ENCODE results near the gene TMEM51.

Gene TMEM51

GRCh38 chr1:15218287-15219279 lies 65.0 kb downstream of the TMEM51 start:
- DNase-seq (ENCODE audit: low spot score): no peak

- DNase-seq (ENCODE audit: low spot score): no peak
Measured at GRCh38 chr1:15219280-15220023, 65.9 kb downstream of the TMEM51 start.

- no peak for DNase-seq (ENCODE audit: low spot score)
Measured at GRCh38 chr1:15220024-15220392, 66.5 kb downstream of the TMEM51 start.

- no peak for DNase-seq (ENCODE audit: low spot score)
Measured at GRCh38 chr1:15220825-15221431, 67.4 kb downstream of the TMEM51 start.

- no peak for DNase-seq (ENCODE audit: low spot score)
Measured at GRCh38 chr1:15222653-15223303, 69.2 kb downstream of the TMEM51 start.

- no peak for DNase-seq (ENCODE audit: low spot score)
Measured at GRCh38 chr1:15224259-15224869, 70.8 kb downstream of the TMEM51 start.

GRCh38 chr1:15224974-15225373 lies 71.4 kb downstream of the TMEM51 start:
- no peak for DNase-seq (ENCODE audit: low spot score)

- DNase-seq (ENCODE audit: low spot score): no peak
Measured at GRCh38 chr1:15225461-15225860, 71.9 kb downstream of the TMEM51 start.

GRCh38 chr1:15226388-15227255 lies 73.1 kb downstream of the TMEM51 start:
- DNase-seq (ENCODE audit: low spot score): no peak

GRCh38 chr1:15229707-15230131 lies 76.2 kb downstream of the TMEM51 start:
- DNase-seq (ENCODE audit: low spot score): no peak

GRCh38 chr1:15231714-15232201 lies 78.2 kb downstream of the TMEM51 start:
- DNase-seq (ENCODE audit: low spot score): no peak

- DNase-seq (ENCODE audit: low spot score): no peak
Measured at GRCh38 chr1:15233689-15234088, 80.1 kb downstream of the TMEM51 start.

GRCh38 chr1:15236321-15236721 lies 82.8 kb downstream of the TMEM51 start:
- no peak for DNase-seq (ENCODE audit: low spot score)

- DNase-seq (ENCODE audit: low spot score): no peak
Measured at GRCh38 chr1:15236746-15237145, 83.2 kb downstream of the TMEM51 start.

GRCh38 chr1:15238789-15239188 lies 85.2 kb downstream of the TMEM51 start:
- no peak for DNase-seq (ENCODE audit: low spot score)

- no peak for DNase-seq (ENCODE audit: low spot score)
Measured at GRCh38 chr1:15242766-15243165, 89.2 kb downstream of the TMEM51 start.

GRCh38 chr1:15243275-15244043 lies 89.9 kb downstream of the TMEM51 start:
- DNase-seq (ENCODE audit: low spot score): no peak

GRCh38 chr1:15244813-15245212 lies 91.3 kb downstream of the TMEM51 start:
- DNase-seq (ENCODE audit: low spot score): no peak

- DNase-seq (ENCODE audit: low spot score): no peak
Measured at GRCh38 chr1:15245593-15246360, 92.2 kb downstream of the TMEM51 start.

Measured in putamen (tissue), 1 donor.